ENCODE results near the gene NDUFS2. TPM values are rescaled to one million over a fixed set of nuclear protein-coding genes. Genes with fewer than 3 reads are reported as not detected.
A peak's percentile ranks its signal among the peaks of the same experiment; 100 is the strongest.

NDUFS2 gene
- polyA plus RNA-seq, 1 experiment = 129 TPM

DNA sequence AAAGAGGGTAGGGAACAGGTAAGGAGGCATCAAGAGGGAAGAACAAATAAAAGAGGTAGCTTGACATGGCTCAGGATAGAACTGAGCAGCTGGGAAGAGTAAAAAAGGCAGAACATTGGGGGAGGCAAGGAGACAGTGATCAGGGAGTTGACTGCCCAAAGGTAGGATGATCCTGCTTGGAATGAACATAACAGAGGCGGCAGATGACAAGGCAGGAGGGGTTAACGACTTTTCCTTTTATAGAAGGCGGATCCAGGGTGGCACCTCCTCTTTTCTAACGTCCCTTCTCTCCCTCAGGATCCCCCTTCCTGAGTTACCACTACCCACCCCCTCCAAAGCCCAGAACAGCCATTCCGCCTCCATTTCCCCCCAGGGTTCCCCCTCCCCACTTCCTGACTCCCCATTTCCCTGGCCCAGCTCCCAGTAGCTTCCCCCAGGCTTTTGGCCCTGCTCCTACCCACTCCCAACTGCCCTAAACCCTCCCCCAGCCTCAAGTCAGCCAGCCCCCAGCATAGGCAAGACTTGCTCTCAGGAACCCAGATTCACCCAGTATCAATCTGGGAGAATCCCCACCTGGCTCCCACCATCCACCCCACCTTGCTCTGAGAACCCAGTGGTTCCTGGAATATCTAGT, 2.5 kb upstream of the NDUFS2 start:
- H3K36me3 ChIP-seq (ENCODE audit: control insufficient read depth, insufficient read depth, low read length) = peaks cover 6% of the 10 kb centered on the region
- ChIA-PET POLR2A (no interaction called here), CTCF (interaction anchor here (1.3 to 2.9 kb wide), 2 partner anchors 26 to 182 kb away, joined by 6 to 18 read pairs; partner anchors contain the start of gene TOMM40L)
- H3K4me3 ChIP-seq (ENCODE audit: low read depth, low read length) = no peak overlapping the region
- no peak for DNase-seq (ENCODE audit: low read depth)
- H3K27me3 ChIP-seq (ENCODE audit: control insufficient read depth, insufficient read depth, low read length) = no peaks in the 10 kb centered on the region
- TF ChIP-seq, protein P1, sequence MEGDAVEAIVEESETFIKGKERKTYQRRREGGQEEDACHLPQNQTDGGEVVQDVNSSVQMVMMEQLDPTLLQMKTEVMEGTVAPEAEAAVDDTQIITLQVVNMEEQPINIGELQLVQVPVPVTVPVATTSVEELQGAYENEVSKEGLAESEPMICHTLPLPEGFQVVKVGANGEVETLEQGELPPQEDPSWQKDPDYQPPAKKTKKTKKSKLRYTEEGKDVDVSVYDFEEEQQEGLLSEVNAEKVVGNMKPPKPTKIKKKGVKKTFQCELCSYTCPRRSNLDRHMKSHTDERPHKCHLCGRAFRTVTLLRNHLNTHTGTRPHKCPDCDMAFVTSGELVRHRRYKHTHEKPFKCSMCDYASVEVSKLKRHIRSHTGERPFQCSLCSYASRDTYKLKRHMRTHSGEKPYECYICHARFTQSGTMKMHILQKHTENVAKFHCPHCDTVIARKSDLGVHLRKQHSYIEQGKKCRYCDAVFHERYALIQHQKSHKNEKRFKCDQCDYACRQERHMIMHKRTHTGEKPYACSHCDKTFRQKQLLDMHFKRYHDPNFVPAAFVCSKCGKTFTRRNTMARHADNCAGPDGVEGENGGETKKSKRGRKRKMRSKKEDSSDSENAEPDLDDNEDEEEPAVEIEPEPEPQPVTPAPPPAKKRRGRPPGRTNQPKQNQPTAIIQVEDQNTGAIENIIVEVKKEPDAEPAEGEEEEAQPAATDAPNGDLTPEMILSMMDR (IDR thresholded peaks at IDR 0.05; ENCODE audit: insufficient read depth, low read depth, low read length) = no peak

DNA sequence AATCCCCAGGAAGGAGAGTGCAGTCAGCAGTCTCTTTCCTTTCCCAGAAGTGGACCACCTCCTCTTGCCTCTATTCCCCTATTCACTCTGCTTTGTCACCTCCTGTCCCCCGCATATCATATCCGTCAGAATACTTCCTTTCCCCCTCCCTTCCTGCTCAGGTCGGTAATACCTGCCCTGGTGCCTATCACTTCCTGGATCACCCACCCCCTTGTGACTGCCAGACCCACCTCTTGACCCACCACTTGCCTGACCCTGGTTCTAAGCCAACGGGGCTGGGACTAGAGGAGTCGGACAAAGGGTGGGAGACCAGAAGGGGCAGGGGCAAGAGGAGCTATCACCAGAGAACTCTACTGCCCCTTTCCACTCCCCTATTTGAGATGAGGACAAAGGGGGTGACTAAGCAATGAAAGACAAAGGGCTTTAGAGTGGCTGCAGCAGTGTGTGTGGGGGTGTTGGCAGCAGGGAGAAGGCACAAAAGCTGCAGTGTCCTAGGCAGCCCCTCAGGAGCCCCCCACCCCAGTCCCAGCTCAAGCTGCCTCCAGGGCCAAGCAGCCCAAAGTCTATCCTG, 1.7 kb upstream of the NDUFS2 start:
- H3K27me3 ChIP-seq (ENCODE audit: control insufficient read depth, insufficient read depth, low read length) = no peaks in the 10 kb centered on the region
- DNase-seq (ENCODE audit: low read depth) = no peak
- ChIA-PET POLR2A (no interaction called here), CTCF (interaction anchor here (2.6 to 13.8 kb wide), 3 partner anchors 9 to 182 kb away, joined by 8 to 159 read pairs (median 13); partner anchors contain the start of genes APOA2 and TOMM40L)
- H3K36me3 ChIP-seq (ENCODE audit: control insufficient read depth, insufficient read depth, low read length) = peaks cover 3% of the 10 kb centered on the region
- TF ChIP-seq, protein P1 (IDR thresholded peaks at IDR 0.05; ENCODE audit: insufficient read depth, low read depth, low read length) = no peak
- H3K4me3 ChIP-seq (ENCODE audit: low read depth, low read length) = no peak overlapping the region

DNA sequence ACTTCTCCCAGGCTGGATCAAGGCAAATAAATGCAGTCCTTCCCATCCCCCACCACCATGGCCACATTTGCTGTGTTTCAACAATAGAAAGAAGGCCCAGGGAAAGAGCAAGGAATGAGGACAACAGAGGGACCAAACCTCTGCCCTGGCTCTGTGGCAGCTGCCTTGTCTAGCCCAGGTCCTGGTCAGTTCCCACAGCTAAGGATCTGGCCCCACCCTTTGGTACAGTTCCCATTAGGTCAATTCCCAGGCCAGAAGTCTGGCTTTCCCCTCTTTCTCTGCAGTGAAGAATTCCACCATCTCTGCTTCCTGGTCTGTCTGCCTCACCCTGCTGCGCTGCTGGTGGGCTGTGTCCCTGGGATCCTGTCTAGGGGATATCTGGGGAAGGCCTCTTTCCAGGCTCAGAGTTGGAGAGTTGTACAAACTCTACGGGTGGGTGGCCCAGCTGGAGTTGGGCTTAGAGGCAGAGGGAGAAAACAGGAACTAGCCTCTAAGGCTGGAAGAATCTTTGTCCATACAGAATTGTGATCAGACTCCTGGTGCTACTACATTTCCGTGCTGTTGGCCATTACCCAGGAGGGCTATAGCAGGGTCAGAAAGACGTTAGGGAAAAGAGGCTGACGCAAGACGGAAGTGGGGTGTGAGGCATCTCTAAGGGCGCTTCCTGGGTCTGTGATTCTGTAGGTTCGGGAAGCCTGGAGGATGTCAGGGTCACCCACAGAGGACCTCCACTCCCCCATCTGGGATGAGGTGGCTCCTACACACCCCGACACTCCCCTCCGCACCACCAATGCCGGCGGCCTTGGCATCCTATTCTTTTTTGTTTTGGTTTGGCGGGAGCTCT, 953 bp upstream of the NDUFS2 start:
- no peaks in the 10 kb centered on the region for H3K27me3 ChIP-seq (ENCODE audit: control insufficient read depth, insufficient read depth, low read length)
- ChIA-PET POLR2A (interaction anchor here (0.5 to 1.2 kb wide), 5 partner anchors 12 to 121 kb away, joined by 3 to 4 read pairs (median 3); partner anchors contain the start of gene DEDD), CTCF (interaction anchor here (0.7 to 13.8 kb wide), 8 partner anchors 8 to 186 kb away, joined by 3 to 159 read pairs (median 8); partner anchors contain the start of genes APOA2 and TOMM40L)
- TF ChIP-seq, protein P1 (IDR thresholded peaks at IDR 0.05; ENCODE audit: insufficient read depth, low read depth, low read length) = no peak
- H3K4me3 ChIP-seq (ENCODE audit: low read depth, low read length) = peak overlapping the region; percentile 30; the same call in 1 of the 2 replicates
- DNase-seq (ENCODE audit: low read depth) = no peak
- H3K36me3 ChIP-seq (ENCODE audit: control insufficient read depth, insufficient read depth, low read length) = peaks cover 3% of the 10 kb centered on the region; the same call in 1 of the 2 replicates

GRCh38 chr1:161206411-161207140, 4.4 kb downstream of the NDUFS2 start:
- CTCF ChIA-PET = interaction anchor here (0.9 to 13.8 kb wide), 5 partner anchors 9 to 138 kb away, joined by 3 to 159 read pairs (median 4); partner anchors contain the start of genes APOA2 and TOMM40L

More at GRCh38 chr1:161206411-161207140, 4.4 kb downstream of the NDUFS2 start:
- Histone ChIP-seq H3K36me3 (ENCODE audit: control insufficient read depth, insufficient read depth, low read length) (peaks cover 20% of the 10 kb centered on the region), H3K4me3 (ENCODE audit: low read depth, low read length) (no peak overlapping the region), H3K27me3 (ENCODE audit: control insufficient read depth, insufficient read depth, low read length) (no peaks in the 10 kb centered on the region)
- POLR2A ChIA-PET = interaction anchor here (1.2 kb wide), 1 partner anchor 9 kb away, joined by 5 read pairs; no protein-coding TSS in a partner anchor
- DNase-seq (ENCODE audit: low read depth) = no peak
- TF ChIP-seq, protein P1 (IDR thresholded peaks at IDR 0.05; ENCODE audit: insufficient read depth, low read depth, low read length) = no peak
